HFFc6 (cell line): ENCODE data around the gene RAVER2. TPM values are rescaled to one million over a fixed set of nuclear protein-coding genes. Genes with fewer than 3 reads are reported as not detected.

ENCODE experiments used
- DNase-seq: peaks from one replicate; pipeline ENCODE4 v3.0.0-alpha.2; 2018
- H3K27ac Mint-ChIP-seq: 2 replicates; pipeline ENCODE4 v1.8.0; 2020; ENCODE audit warnings: mild to moderate bottlenecking, mixed read lengths
- H3K27me3 Mint-ChIP-seq: 2 replicates; pipeline ENCODE4 v1.8.0; 2021; ENCODE audit warnings: mild to moderate bottlenecking, moderate library complexity, mixed read lengths; ENCODE audit not compliant: insufficient read depth
- H3K36me3 Mint-ChIP-seq: 2 replicates; pipeline ENCODE4 v1.8.0; 2021; ENCODE audit warnings: low read depth, mixed read lengths
- H3K4me1 Mint-ChIP-seq: 2 replicates; pipeline ENCODE4 v1.8.0; 2020; ENCODE audit warnings: low read depth, mixed read lengths
- H3K4me3 Mint-ChIP-seq: 2 replicates; pipeline ENCODE4 v1.8.0; 2020; ENCODE audit warnings: mild to moderate bottlenecking, moderate library complexity, mixed read lengths
- H3K9me3 Mint-ChIP-seq: 2 replicates; pipeline ENCODE4 v1.8.0; 2020; ENCODE audit warnings: mild to moderate bottlenecking, mixed read lengths
- CTCF ChIP-seq: fragments of 200-600 bp; sonication (generic); IDR thresholded peaks from 2 replicates; pipeline ENCODE4 v1.5.0; 2021; ENCODE audit warnings: antibody characterized with exemption, mild to moderate bottlenecking
- total RNA-seq, 6 experiments: library from RNA; stranded (reverse); fragmentation: NEBNext Ultra II Directional; extraction: Animal tissue kit (Norgen Biotek cat#: 25700); gene quantifications; 2 replicates in 1 of 6; 3 replicates in 5 of 6; pipeline ENCODE4 v1.2.3, GENCODE V29; 2021

The RAVER2 gene
- total RNA-seq, 6 experiments from 2014 or later = 1.8 to 2.8 (median 2.3) TPM

GRCh38 chr1:64823691-64824476, 79.0 kb downstream of the RAVER2 start:
- peak; percentile 66 for DNase-seq
- TF ChIP-seq CTCF = peak; percentile 95
- Mint-ChIP-seq H3K4me1 (peaks cover 20% of the 10 kb centered on the region), H3K9me3 (no peaks in the 10 kb centered on the region), H3K27me3 (peaks cover 2% of the 10 kb centered on the region; the same call in 1 of the 2 replicates), H3K27ac (no peak overlapping the region), H3K36me3 (no peaks in the 10 kb centered on the region), H3K4me3 (peak overlapping the region; percentile 45)

- H3K27me3 Mint-ChIP-seq = peaks cover 2% of the 10 kb centered on the region; the same call in 1 of the 2 replicates
- no peak overlapping the region for H3K27ac Mint-ChIP-seq
- no peak overlapping the region for H3K4me3 Mint-ChIP-seq
- H3K4me1 Mint-ChIP-seq = peaks cover 20% of the 10 kb centered on the region
- no peaks in the 10 kb centered on the region for H3K9me3 Mint-ChIP-seq
- H3K36me3 Mint-ChIP-seq = no peaks in the 10 kb centered on the region
- no peak for TF ChIP-seq CTCF
- DNase-seq = no peak
Measured at GRCh38 chr1:64826991-64827390, 82.1 kb downstream of the RAVER2 start.

GRCh38 chr1:64828829-64829228, 84.0 kb downstream of the RAVER2 start:
- no peak overlapping the region for H3K27ac Mint-ChIP-seq
- no peaks in the 10 kb centered on the region for H3K9me3 Mint-ChIP-seq
- no peak overlapping the region for H3K4me3 Mint-ChIP-seq

GRCh38 chr1:64829411-64830029, 84.6 kb downstream of the RAVER2 start:
- no peak overlapping the region for H3K4me3 Mint-ChIP-seq
- H3K27ac Mint-ChIP-seq = no peak overlapping the region
- no peak for TF ChIP-seq CTCF
- peaks cover 8% of the 10 kb centered on the region; the same call in 1 of the 2 replicates for H3K36me3 Mint-ChIP-seq
- H3K27me3 Mint-ChIP-seq = no peaks in the 10 kb centered on the region
- H3K4me1 Mint-ChIP-seq = peaks cover 5% of the 10 kb centered on the region
- no peaks in the 10 kb centered on the region for H3K9me3 Mint-ChIP-seq
- DNase-seq = no peak

More at GRCh38 chr1:64828829-64829228, 84.0 kb downstream of the RAVER2 start:
- H3K4me1 Mint-ChIP-seq = peaks cover 7% of the 10 kb centered on the region
- H3K36me3 Mint-ChIP-seq = 0 out of 2 replicates have a peak, but pooled peaks cover 8% of the 10 kb centered on the region
- peaks cover 2% of the 10 kb centered on the region; the same call in 1 of the 2 replicates for H3K27me3 Mint-ChIP-seq
- no peak for TF ChIP-seq CTCF
- no peak for DNase-seq

- Mint-ChIP-seq H3K36me3 (peaks cover 8% of the 10 kb centered on the region; the same call in 1 of the 2 replicates), H3K4me3 (no peak overlapping the region), H3K27me3 (no peaks in the 10 kb centered on the region), H3K4me1 (peaks cover 11% of the 10 kb centered on the region), H3K9me3 (no peaks in the 10 kb centered on the region), H3K27ac (no peak overlapping the region)
- DNase-seq = no peak
- TF ChIP-seq CTCF = no peak
Measured at GRCh38 chr1:64830030-64830651, 85.3 kb downstream of the RAVER2 start.
